GM18907 (cell line): ENCODE data around the gene SLC12A5.
"Not testable (repeated sequence)": the region's sequence is repeated elsewhere in the genome, so short reads cannot be mapped to it uniquely, and the experiment has no call there.

Experiments used
- ATAC-seq: cut with Tn5 transposase; IDR thresholded peaks from one replicate; pipeline ENCODE4 v1.9.1; 2021; ENCODE audit warnings: mild to moderate bottlenecking, moderate library complexity; ENCODE audit not compliant: unreplicated experiment

SLC12A5 gene

GRCh38 chr20:46073443-46073842, 44.4 kb downstream of the SLC12A5 start:
- no peak for ATAC-seq

- no peak for ATAC-seq
Measured at GRCh38 chr20:46074006-46074405, 45.0 kb downstream of the SLC12A5 start.

GRCh38 chr20:46076806-46077205, 47.8 kb downstream of the SLC12A5 start:
- ATAC-seq: no peak

- ATAC-seq: no peak
Measured at GRCh38 chr20:46077642-46078305, 48.8 kb downstream of the SLC12A5 start.

- ATAC-seq: no peak
Measured at GRCh38 chr20:46078954-46079353, 49.9 kb downstream of the SLC12A5 start.

- no peak for ATAC-seq
Measured at GRCh38 chr20:46081074-46081473, 52.1 kb downstream of the SLC12A5 start.

GRCh38 chr20:46083101-46083500, 54.1 kb downstream of the SLC12A5 start:
- no peak for ATAC-seq

- no peak for ATAC-seq
Measured at GRCh38 chr20:46083531-46084061, 54.6 kb downstream of the SLC12A5 start.

GRCh38 chr20:46084805-46085178, 55.8 kb downstream of the SLC12A5 start:
- no peak for ATAC-seq

GRCh38 chr20:46085179-46085851, 56.3 kb downstream of the SLC12A5 start:
- ATAC-seq: no peak

- ATAC-seq: no peak
Measured at GRCh38 chr20:46087161-46087560, 58.1 kb downstream of the SLC12A5 start.

- ATAC-seq: no peak
Measured at GRCh38 chr20:46088409-46089166, 59.6 kb downstream of the SLC12A5 start.

GRCh38 chr20:46089167-46089416, 60.1 kb downstream of the SLC12A5 start:
- peak; percentile 33 for ATAC-seq

GRCh38 chr20:46089417-46090388, 60.7 kb downstream of the SLC12A5 start, which contains the start of gene NCOA5:
NCOA5 (minus strand) TSS chr20:46089962; CDS start chr20:46079424, 10,538 bp downstream.
- ATAC-seq: peak; percentile 87

- ATAC-seq: not testable (repeated sequence)
Measured at GRCh38 chr20:46091622-46092535, 62.9 kb downstream of the SLC12A5 start.

- ATAC-seq: no peak
Measured at GRCh38 chr20:46093531-46093930, 64.5 kb downstream of the SLC12A5 start.

- no peak for ATAC-seq
Measured at GRCh38 chr20:46099491-46100287, 70.7 kb downstream of the SLC12A5 start.

- ATAC-seq: not testable (repeated sequence)
Measured at GRCh38 chr20:46100444-46100843, 71.4 kb downstream of the SLC12A5 start.

GRCh38 chr20:46100988-46101387, 72.0 kb downstream of the SLC12A5 start:
- ATAC-seq: no peak
